ENCODE measurements around the gene SIRT6. TPM values are rescaled to one million over a fixed set of nuclear protein-coding genes. Genes with fewer than 3 reads are reported as not detected.
A peak's percentile ranks its signal among the peaks of the same experiment; 100 is the strongest.
"Not testable (repeated sequence)": the region's sequence is repeated elsewhere in the genome, so short reads cannot be mapped to it uniquely, and the experiment has no call there.

SIRT6 gene
- total and polyA plus RNA-seq, 5 donors from 2014 or later, result 1.7 to 34.2 (median 4.0) TPM

- no peak overlapping the region for H3K27ac Mint-ChIP-seq
- peaks cover 0 to 2% (median 0%) of the 10 kb centered on the region in 7 donors for H3K9me3 Mint-ChIP-seq
- no peaks in the 10 kb centered on the region for H3K4me1 ChIP-seq (ENCODE audit: control insufficient read depth, insufficient read depth, low read length, poor library complexity, severe bottlenecking)
- no peaks in the 10 kb centered on the region for H3K9me3 ChIP-seq (ENCODE audit: control insufficient read depth in 2 of 2, low read length in 2 of 2)
- H3K27me3 Mint-ChIP-seq, result peaks cover 20% of the 10 kb centered on the region
- no peak overlapping the region for H3K4me3 ChIP-seq (ENCODE audit: low read depth, low read length)
- no peak overlapping the region for H3K27ac ChIP-seq (ENCODE audit: insufficient read depth, low read length, poor library complexity, severe bottlenecking)
- H3K27me3 ChIP-seq (ENCODE audit: control insufficient read depth, insufficient read depth, low read length), result no peaks in the 10 kb centered on the region
- no peaks in the 10 kb centered on the region for H3K36me3 ChIP-seq (ENCODE audit: control insufficient read depth, insufficient read depth, low read length)
- DNase-seq (no peak), ATAC-seq (ENCODE audit: low read depth in 2 of 2) (no peak)
- H3K4me3 Mint-ChIP-seq, result no peak overlapping the region
- H3K4me1 Mint-ChIP-seq, result peaks cover 0 to 12% (median 0%) of the 10 kb centered on the region in 4 donors
- no peaks in the 10 kb centered on the region for H3K36me3 Mint-ChIP-seq
Observed at GRCh38 chr19:4151623-4152022, 30.7 kb downstream of the SIRT6 start.

GRCh38 chr19:4149518-4150288, 32.7 kb downstream of the SIRT6 start:
- ATAC-seq (ENCODE audit: low read depth in 2 of 2), result no peak
- no peaks in the 10 kb centered on the region for H3K9me3 ChIP-seq (ENCODE audit: control insufficient read depth in 2 of 2, low read length in 2 of 2)
- no peaks in the 10 kb centered on the region for H3K27me3 ChIP-seq (ENCODE audit: control insufficient read depth, insufficient read depth, low read length)
- Mint-ChIP-seq H3K4me3 (no peak overlapping the region), H3K4me1 (peaks cover 0 to 12% (median 0%) of the 10 kb centered on the region in 4 donors), H3K9me3 (peaks cover 0 to 2% (median 0%) of the 10 kb centered on the region in 7 donors), H3K27ac (no peak overlapping the region), H3K36me3 (no peaks in the 10 kb centered on the region), H3K27me3 (peaks cover 16% of the 10 kb centered on the region)
- no peaks in the 10 kb centered on the region for H3K36me3 ChIP-seq (ENCODE audit: control insufficient read depth, insufficient read depth, low read length)
- no peak overlapping the region for H3K4me3 ChIP-seq (ENCODE audit: low read depth, low read length)
- H3K27ac ChIP-seq (ENCODE audit: insufficient read depth, low read length, poor library complexity, severe bottlenecking), result no peak overlapping the region
- no peak for DNase-seq
- H3K4me1 ChIP-seq (ENCODE audit: control insufficient read depth, insufficient read depth, low read length, poor library complexity, severe bottlenecking), result no peaks in the 10 kb centered on the region

- no peaks in the 10 kb centered on the region for H3K36me3 Mint-ChIP-seq
- Histone ChIP-seq H3K36me3 (ENCODE audit: control insufficient read depth, insufficient read depth, low read length) (no peaks in the 10 kb centered on the region), H3K27ac (ENCODE audit: insufficient read depth, low read length, poor library complexity, severe bottlenecking) (no peak overlapping the region), H3K9me3 (ENCODE audit: control insufficient read depth in 2 of 2, low read length in 2 of 2) (no peaks in the 10 kb centered on the region), H3K27me3 (ENCODE audit: control insufficient read depth, insufficient read depth, low read length) (no peaks in the 10 kb centered on the region), H3K4me3 (ENCODE audit: low read depth, low read length) (no peak overlapping the region), H3K4me1 (ENCODE audit: control insufficient read depth, insufficient read depth, low read length, poor library complexity, severe bottlenecking) (peaks cover 8% of the 10 kb centered on the region)
- no peak for DNase-seq
- no peak for ATAC-seq (ENCODE audit: low read depth in 2 of 2)
- peaks cover 16% of the 10 kb centered on the region for H3K27me3 Mint-ChIP-seq
- no peaks in the 10 kb centered on the region for H3K9me3 Mint-ChIP-seq
- peaks cover 0 to 9% (median 6%) of the 10 kb centered on the region in 4 donors for H3K4me1 Mint-ChIP-seq
- no peak overlapping the region for H3K4me3 Mint-ChIP-seq
- no peak overlapping the region for H3K27ac Mint-ChIP-seq
Observed at GRCh38 chr19:4144666-4145249, 37.6 kb downstream of the SIRT6 start.

DNA sequence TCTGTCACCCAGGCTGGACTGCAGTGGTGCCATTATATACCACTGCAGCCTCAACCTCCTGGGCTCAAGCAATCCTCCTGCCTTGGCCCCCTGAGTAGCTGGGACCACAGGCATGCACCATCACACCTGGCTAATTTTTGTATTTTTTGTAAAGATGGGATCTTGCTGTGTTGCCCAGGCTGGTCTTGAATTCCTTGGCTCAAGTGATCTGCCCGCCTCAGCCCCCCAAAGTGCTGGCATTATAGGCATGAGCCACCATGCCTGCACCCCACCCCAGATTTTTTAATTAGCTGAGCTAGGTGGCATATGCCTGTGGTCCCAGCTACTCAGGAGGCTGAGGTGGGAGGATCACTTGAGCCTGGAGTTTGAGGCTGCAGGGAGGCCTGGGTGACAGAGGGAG, 39.4 kb downstream of the SIRT6 start:
- not testable (repeated sequence) for ATAC-seq (ENCODE audit: low read depth in 2 of 2); H3K9me3 ChIP-seq (ENCODE audit: control insufficient read depth in 2 of 2, low read length in 2 of 2); H3K4me1 ChIP-seq (ENCODE audit: control insufficient read depth, insufficient read depth, low read length, poor library complexity, severe bottlenecking); H3K36me3 ChIP-seq (ENCODE audit: control insufficient read depth, insufficient read depth, low read length); H3K27me3 ChIP-seq (ENCODE audit: control insufficient read depth, insufficient read depth, low read length); H3K36me3 Mint-ChIP-seq; H3K4me3 ChIP-seq (ENCODE audit: low read depth, low read length); H3K27ac ChIP-seq (ENCODE audit: insufficient read depth, low read length, poor library complexity, severe bottlenecking); DNase-seq; H3K27ac Mint-ChIP-seq; H3K9me3 Mint-ChIP-seq; H3K4me3 Mint-ChIP-seq
- Mint-ChIP-seq H3K27me3 (peaks cover 16% of the 10 kb centered on the region), H3K4me1 (peaks cover 0 to 14% (median 9%) of the 10 kb centered on the region in 4 donors)

GRCh38 chr19:4140237-4140711, 42.1 kb downstream of the SIRT6 start:
- Histone ChIP-seq H3K4me1 (ENCODE audit: control insufficient read depth, insufficient read depth, low read length, poor library complexity, severe bottlenecking) (peaks cover 9% of the 10 kb centered on the region), H3K36me3 (ENCODE audit: control insufficient read depth, insufficient read depth, low read length) (no peaks in the 10 kb centered on the region), H3K27me3 (ENCODE audit: control insufficient read depth, insufficient read depth, low read length) (no peaks in the 10 kb centered on the region), H3K27ac (ENCODE audit: insufficient read depth, low read length, poor library complexity, severe bottlenecking) (no peak overlapping the region), H3K9me3 (ENCODE audit: control insufficient read depth in 2 of 2, low read length in 2 of 2) (no peaks in the 10 kb centered on the region), H3K4me3 (ENCODE audit: low read depth, low read length) (no peak overlapping the region)
- ATAC-seq (ENCODE audit: low read depth in 2 of 2), result peak; percentile 57 to 78
- peak in 2 of 3 donors; percentile 27 to 69 for DNase-seq
- no peak overlapping the region for H3K27ac Mint-ChIP-seq
- peaks cover 16% of the 10 kb centered on the region for H3K27me3 Mint-ChIP-seq
- H3K36me3 Mint-ChIP-seq, result no peaks in the 10 kb centered on the region
- peaks cover 0 to 14% (median 9%) of the 10 kb centered on the region in 4 donors for H3K4me1 Mint-ChIP-seq
- H3K9me3 Mint-ChIP-seq, result peaks cover 0 to 1% (median 0%) of the 10 kb centered on the region in 7 donors
- H3K4me3 Mint-ChIP-seq, result peak overlapping the region in 3 of 4 donors; percentile 38 to 65 (median 50)

- ATAC-seq (ENCODE audit: low read depth in 2 of 2) (peak; percentile 75 to 83), DNase-seq (peak; percentile 75 to 80 (median 76))
- no peaks in the 10 kb centered on the region for H3K9me3 ChIP-seq (ENCODE audit: control insufficient read depth in 2 of 2, low read length in 2 of 2)
- H3K4me3 ChIP-seq (ENCODE audit: low read depth, low read length), result no peak overlapping the region
- peaks cover 12% of the 10 kb centered on the region for H3K27me3 Mint-ChIP-seq
- H3K27me3 ChIP-seq (ENCODE audit: control insufficient read depth, insufficient read depth, low read length), result no peaks in the 10 kb centered on the region
- H3K9me3 Mint-ChIP-seq, result peaks cover 0 to 1% (median 0%) of the 10 kb centered on the region in 7 donors
- no peak overlapping the region for H3K27ac ChIP-seq (ENCODE audit: insufficient read depth, low read length, poor library complexity, severe bottlenecking)
- no peaks in the 10 kb centered on the region for H3K36me3 Mint-ChIP-seq
- peaks cover 0 to 14% (median 9%) of the 10 kb centered on the region in 4 donors for H3K4me1 Mint-ChIP-seq
- H3K4me3 Mint-ChIP-seq, result peak overlapping the region in 2 of 4 donors; percentile 15 to 31
- H3K4me1 ChIP-seq (ENCODE audit: control insufficient read depth, insufficient read depth, low read length, poor library complexity, severe bottlenecking), result peaks cover 9% of the 10 kb centered on the region
- H3K27ac Mint-ChIP-seq, result peak overlapping the region in 1 of 3 donors; percentile 62
- no peaks in the 10 kb centered on the region for H3K36me3 ChIP-seq (ENCODE audit: control insufficient read depth, insufficient read depth, low read length)
Observed at GRCh38 chr19:4139614-4140236, 42.6 kb downstream of the SIRT6 start.

DNA sequence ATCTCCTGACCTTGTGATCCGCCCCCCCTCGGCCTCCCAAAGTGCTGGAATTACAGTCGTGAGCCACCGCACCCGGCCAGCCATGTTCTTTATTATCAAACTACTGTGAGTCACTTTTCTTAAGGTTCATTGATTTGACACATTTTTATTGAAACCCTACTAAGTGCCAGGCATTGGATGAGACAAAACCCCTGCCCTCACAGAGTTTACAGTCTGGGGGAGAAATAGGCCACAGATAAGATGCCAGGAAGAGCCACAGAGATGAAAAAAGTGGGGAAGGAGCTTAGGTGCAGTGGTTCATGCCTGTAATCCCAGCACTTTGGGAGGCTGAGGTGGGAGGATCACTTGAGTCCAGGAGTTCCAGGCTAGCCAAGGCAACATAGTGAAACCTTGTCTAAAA, 43.9 kb downstream of the SIRT6 start:
- Histone ChIP-seq H3K36me3 (ENCODE audit: control insufficient read depth, insufficient read depth, low read length) (no peaks in the 10 kb centered on the region), H3K27ac (ENCODE audit: insufficient read depth, low read length, poor library complexity, severe bottlenecking) (no peak overlapping the region), H3K4me3 (ENCODE audit: low read depth, low read length) (no peak overlapping the region), H3K9me3 (ENCODE audit: control insufficient read depth in 2 of 2, low read length in 2 of 2) (no peaks in the 10 kb centered on the region), H3K27me3 (ENCODE audit: control insufficient read depth, insufficient read depth, low read length) (no peaks in the 10 kb centered on the region), H3K4me1 (ENCODE audit: control insufficient read depth, insufficient read depth, low read length, poor library complexity, severe bottlenecking) (peaks cover 9% of the 10 kb centered on the region)
- peaks cover 0 to 14% (median 9%) of the 10 kb centered on the region in 4 donors for H3K4me1 Mint-ChIP-seq
- peaks cover 0 to 1% (median 0%) of the 10 kb centered on the region in 7 donors for H3K9me3 Mint-ChIP-seq
- ATAC-seq (ENCODE audit: low read depth in 2 of 2) (no peak), DNase-seq (no peak)
- no peaks in the 10 kb centered on the region for H3K36me3 Mint-ChIP-seq
- peaks cover 10% of the 10 kb centered on the region for H3K27me3 Mint-ChIP-seq
- no peak overlapping the region for H3K4me3 Mint-ChIP-seq
- H3K27ac Mint-ChIP-seq, result peak overlapping the region in 1 of 3 donors; percentile 26
